Astrocyte of the spinal cord (primary cell): Measurements from ENCODE around the gene ZNF593.

Experiments
- DNase-seq: peaks from one replicate; pipeline ENCODE4 v3.0.0; 2011; ENCODE audit warnings: low read depth, low spot score
- H3K4me3 ChIP-seq: 2 replicates; pipeline ENCODE4 v1.5.1; 2011; ENCODE audit warnings: low read depth, mild to moderate bottlenecking, low read length, moderate library complexity
- CTCF ChIP-seq: IDR thresholded peaks from 2 replicates; pipeline ENCODE4 v1.5.1; 2012; ENCODE audit warnings: low read depth, mild to moderate bottlenecking, low read length, inconsistent platforms
- in situ Hi-C: cut with HindIII; loops from 2 replicates; pipeline ENCODE4 v1.10.0; 2017; ENCODE audit warnings: low sequenced_read_pairs

The ZNF593 gene

DNA sequence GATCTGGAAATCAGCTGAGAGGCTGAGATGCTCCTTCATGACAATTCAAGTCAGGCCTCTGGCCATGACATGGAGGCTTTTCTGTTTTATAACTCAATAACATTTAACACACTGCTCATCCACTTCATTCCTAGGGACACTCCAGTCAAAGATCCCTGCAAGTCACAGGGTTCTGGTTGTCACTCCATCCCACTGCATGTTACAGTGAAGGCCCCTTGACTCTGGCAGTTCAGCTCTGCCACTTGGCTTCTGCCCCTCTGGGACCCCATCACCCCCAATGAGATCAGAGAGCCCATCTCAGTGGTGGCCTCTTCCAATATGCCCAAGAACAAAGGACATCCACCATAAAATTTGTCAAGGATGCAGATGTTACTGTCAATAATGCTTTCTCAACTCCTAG, 20.8 kb upstream of the ZNF593 start:
- TF ChIP-seq CTCF = no peak
- in situ Hi-C loops = no loop called here
- H3K4me3 ChIP-seq = no peak overlapping the region
- DNase-seq = no peak

DNA sequence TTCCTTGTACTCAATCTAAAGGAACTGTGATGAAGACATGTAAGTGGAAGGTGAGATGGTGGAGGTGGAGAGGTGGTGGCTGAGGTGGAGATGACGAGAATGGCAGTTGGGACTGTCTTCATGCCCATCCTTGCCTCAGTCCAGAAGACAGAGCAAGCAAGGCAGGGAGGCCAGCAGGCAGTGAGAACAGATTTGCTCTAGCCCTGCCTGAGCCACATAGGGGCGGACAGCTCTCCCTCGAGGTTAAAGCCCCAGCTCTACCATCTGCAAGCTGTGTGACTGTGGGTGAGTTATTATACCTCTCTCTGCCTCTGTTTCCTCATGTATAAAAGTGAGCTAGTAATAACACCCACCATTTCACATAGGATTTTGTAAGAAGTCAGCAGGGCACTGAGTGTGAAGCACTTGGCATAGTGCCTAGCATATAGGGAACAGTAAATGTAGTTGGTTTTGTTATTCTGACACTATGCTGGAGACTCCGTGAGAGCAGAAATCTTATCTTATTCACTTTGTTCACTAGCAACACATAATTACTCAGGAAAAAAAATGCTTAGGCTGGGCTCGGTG, 15.7 kb upstream of the ZNF593 start:
- no peak for DNase-seq
- TF ChIP-seq CTCF = no peak
- in situ Hi-C loops = no loop called here
- no peak overlapping the region for H3K4me3 ChIP-seq

DNA sequence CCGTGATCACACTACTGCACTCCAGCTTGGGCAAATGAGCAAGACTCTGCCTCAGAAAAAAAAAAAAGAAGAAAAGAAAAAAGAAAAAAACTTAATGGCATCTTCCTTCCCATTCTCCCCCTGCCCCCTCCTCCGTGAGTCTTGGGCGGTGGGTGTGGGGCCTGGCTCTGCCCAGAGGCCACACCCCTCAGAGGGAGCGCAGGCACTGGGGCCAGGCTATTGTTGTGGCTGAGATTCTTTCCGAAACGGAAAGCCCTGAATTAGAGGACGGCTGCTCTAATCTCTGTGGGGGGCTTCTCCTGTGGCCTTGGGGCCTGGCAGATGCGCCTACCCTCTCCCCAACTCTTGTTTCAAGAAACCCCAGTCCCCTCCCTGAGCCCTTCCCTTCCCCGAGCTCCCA, 15.0 kb upstream of the ZNF593 start:
- no peak overlapping the region for H3K4me3 ChIP-seq
- no peak for DNase-seq
- in situ Hi-C loops = no loop called here
- no peak for TF ChIP-seq CTCF

DNA sequence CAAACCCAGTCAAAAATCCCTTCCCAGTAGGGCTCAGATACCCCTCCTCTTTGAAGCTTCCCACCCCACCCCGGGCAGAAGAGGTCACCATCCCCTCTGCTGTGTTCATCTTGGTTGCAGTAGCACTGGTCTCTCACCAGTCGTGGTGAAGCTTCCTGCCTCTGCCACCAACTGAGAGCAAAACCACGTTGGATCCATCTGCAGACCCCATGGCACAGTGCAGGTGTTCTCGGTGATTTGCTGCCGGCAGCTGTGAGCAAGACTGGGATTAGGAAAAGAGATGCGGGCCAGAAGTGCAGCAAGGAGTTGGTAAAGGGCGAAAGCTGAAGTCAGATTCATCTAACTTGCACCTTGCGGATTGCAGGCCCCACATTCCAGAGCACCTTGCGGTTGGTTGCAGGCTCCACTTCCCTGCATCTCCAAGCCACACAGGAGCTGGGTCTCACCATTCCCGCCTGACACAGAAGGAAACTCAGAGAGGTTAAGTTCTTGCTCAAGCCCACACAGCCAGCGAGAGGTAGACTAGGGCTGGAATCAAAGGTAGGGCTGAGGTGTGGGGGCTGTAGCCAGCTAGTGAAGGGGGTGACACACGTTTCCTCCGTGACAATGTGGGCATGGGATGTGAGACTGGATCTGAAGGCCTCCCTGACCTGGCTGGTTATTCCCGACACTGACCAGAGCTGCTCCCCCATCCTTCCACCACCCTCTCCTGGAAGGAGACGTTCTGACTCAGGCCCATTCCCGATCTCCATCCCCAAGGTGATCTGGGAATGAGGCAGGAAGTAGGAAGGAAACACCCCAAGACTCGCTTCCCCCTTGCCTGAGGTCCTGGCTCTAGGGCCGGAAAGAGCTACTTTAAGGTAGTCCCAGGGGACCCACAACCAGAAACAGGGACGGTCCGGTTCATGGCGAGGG, 14.1 kb upstream of the ZNF593 start:
- in situ Hi-C loops = no loop called here
- DNase-seq = no peak

GRCh38 chr1:26156285-26157038, 13.2 kb upstream of the ZNF593 start:
- H3K4me3 ChIP-seq = no peak overlapping the region
- in situ Hi-C loops = no loop called here
- TF ChIP-seq CTCF = no peak
- no peak for DNase-seq

More for the DNA sequence above, 14.1 kb upstream of the ZNF593 start:
- TF ChIP-seq CTCF = no peak
- no peak overlapping the region for H3K4me3 ChIP-seq

GRCh38 chr1:26158271-26158907, 11.3 kb upstream of the ZNF593 start:
- no peak overlapping the region for H3K4me3 ChIP-seq
- no peak for TF ChIP-seq CTCF
- no peak for DNase-seq
- in situ Hi-C loops = no loop called here
